ENCODE measurements around the gene ESYT1. TPM values are rescaled to one million over a fixed set of nuclear protein-coding genes. Genes with fewer than 3 reads are reported as not detected.

Gene ESYT1
- total and polyA plus RNA-seq, 9 of the 15 experiments (the other 6 are each of a cell fraction or from before 2014, with no cell fraction given): 132 to 420 (median 164) TPM

DNA sequence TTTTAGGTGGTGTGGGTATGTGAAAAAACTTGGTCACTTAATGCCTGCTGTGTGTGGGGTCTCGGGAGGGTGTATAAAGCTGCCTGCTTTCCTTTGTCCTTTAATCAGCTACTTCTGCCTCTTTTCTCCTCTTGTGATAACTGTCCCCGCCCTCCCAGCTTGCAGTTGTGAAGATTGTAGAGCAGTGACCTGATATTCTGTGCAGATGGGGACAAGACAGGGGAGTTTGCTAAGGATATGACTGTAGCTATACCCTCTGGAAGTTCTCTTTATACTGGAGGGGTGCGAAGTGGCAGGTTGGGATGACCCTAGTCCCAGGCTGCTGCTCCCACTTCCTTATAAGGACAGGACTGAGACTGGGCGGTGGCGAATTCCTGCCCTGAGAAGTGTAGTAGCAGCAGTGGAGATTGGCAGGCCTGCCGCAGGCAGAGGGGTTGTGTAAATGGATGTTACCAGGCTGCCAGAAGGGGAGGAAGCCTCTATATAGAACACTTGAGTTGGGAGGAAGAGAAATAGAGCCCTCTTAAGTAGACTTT lies 30.9 kb downstream of the ESYT1 start (continued):
- TF ChIP-seq MYNN (IDR thresholded peaks at IDR 0.05): peak; percentile 41; the same call in 1 of the 2 replicates
- TF ChIP-seq MYNN (CRISPR knock-in tag; IDR thresholded peaks at IDR 0.05): no peak
- no peak for TF ChIP-seq POLR3A (IDR thresholded peaks at IDR 0.05; ENCODE audit: borderline replicate concordance, extremely low read depth, insufficient read depth, insufficient read length)
- TF ChIP-seq SRF (CRISPR knock-in tag; IDR thresholded peaks at IDR 0.05): peak; percentile 58 to 97; a peak in 3 of 4 replicates
- TF ChIP-seq ZKSCAN8 (CRISPR knock-in tag; IDR thresholded peaks at IDR 0.05): no peak
- no peak for TF ChIP-seq PHF20 (IDR thresholded peaks at IDR 0.05; ENCODE audit: partially characterized antibody)
- TF ChIP-seq CBFA2T2 (conservative IDR thresholded peaks at IDR 0.05): no peak
- TF ChIP-seq ZNF354B (CRISPR knock-in tag; IDR thresholded peaks at IDR 0.05): no peak
- TF ChIP-seq, protein P1, sequence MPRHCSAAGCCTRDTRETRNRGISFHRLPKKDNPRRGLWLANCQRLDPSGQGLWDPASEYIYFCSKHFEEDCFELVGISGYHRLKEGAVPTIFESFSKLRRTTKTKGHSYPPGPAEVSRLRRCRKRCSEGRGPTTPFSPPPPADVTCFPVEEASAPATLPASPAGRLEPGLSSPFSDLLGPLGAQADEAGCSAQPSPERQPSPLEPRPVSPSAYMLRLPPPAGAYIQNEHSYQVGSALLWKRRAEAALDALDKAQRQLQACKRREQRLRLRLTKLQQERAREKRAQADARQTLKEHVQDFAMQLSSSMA (CRISPR knock-in tag; IDR thresholded peaks at IDR 0.05): no peak
- TF ChIP-seq, protein P2, sequence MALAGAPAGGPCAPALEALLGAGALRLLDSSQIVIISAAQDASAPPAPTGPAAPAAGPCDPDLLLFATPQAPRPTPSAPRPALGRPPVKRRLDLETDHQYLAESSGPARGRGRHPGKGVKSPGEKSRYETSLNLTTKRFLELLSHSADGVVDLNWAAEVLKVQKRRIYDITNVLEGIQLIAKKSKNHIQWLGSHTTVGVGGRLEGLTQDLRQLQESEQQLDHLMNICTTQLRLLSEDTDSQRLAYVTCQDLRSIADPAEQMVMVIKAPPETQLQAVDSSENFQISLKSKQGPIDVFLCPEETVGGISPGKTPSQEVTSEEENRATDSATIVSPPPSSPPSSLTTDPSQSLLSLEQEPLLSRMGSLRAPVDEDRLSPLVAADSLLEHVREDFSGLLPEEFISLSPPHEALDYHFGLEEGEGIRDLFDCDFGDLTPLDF (CRISPR knock-in tag; IDR thresholded peaks at IDR 0.05): 0 out of 2 replicates have a peak, but pooled peaks have one; percentile 1
- TF ChIP-seq, protein P3, sequence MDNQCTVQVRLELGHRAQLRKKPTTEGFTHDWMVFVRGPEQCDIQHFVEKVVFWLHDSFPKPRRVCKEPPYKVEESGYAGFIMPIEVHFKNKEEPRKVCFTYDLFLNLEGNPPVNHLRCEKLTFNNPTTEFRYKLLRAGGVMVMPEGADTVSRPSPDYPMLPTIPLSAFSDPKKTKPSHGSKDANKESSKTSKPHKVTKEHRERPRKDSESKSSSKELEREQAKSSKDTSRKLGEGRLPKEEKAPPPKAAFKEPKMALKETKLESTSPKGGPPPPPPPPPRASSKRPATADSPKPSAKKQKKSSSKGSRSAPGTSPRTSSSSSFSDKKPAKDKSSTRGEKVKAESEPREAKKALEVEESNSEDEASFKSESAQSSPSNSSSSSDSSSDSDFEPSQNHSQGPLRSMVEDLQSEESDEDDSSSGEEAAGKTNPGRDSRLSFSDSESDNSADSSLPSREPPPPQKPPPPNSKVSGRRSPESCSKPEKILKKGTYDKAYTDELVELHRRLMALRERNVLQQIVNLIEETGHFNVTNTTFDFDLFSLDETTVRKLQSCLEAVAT (IDR thresholded peaks at IDR 0.05): peak in 1 of 2 experiments; percentile 49; a peak in 2 of 4 replicates
- no peak for TF ChIP-seq FOSL1 (tag; conservative IDR thresholded peaks at IDR 0.05)
- TF ChIP-seq MEF2A (IDR thresholded peaks at IDR 0.05; ENCODE audit: control insufficient read depth, low read depth, low read length): no peak
- TF ChIP-seq FOXJ3 (CRISPR knock-in tag; IDR thresholded peaks at IDR 0.05): no peak
- TF ChIP-seq, protein P4, sequence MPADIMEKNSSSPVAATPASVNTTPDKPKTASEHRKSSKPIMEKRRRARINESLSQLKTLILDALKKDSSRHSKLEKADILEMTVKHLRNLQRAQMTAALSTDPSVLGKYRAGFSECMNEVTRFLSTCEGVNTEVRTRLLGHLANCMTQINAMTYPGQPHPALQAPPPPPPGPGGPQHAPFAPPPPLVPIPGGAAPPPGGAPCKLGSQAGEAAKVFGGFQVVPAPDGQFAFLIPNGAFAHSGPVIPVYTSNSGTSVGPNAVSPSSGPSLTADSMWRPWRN (IDR thresholded peaks at IDR 0.05; ENCODE audit: low read depth): no peak
- TF ChIP-seq, protein P5, sequence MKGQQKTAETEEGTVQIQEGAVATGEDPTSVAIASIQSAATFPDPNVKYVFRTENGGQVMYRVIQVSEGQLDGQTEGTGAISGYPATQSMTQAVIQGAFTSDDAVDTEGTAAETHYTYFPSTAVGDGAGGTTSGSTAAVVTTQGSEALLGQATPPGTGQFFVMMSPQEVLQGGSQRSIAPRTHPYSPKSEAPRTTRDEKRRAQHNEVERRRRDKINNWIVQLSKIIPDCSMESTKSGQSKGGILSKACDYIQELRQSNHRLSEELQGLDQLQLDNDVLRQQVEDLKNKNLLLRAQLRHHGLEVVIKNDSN (CRISPR knock-in tag; IDR thresholded peaks at IDR 0.05): no peak
- TF ChIP-seq GABPA (tag; conservative IDR thresholded peaks at IDR 0.05; ENCODE audit: low read depth): peak; percentile 21; the same call in 1 of the 2 replicates
- no peak for TF ChIP-seq ZNF436 (CRISPR knock-in tag; IDR thresholded peaks at IDR 0.05)
- no peak for TF ChIP-seq FOXP1 (CRISPR knock-in tag; IDR thresholded peaks at IDR 0.05)
- no peak for TF ChIP-seq PCBP2 (IDR thresholded peaks at IDR 0.05; ENCODE audit: low read depth, low read length, poor library complexity, severe bottlenecking)
- TF ChIP-seq POLR2AphosphoS5 (IDR thresholded peaks at IDR 0.05; ENCODE audit: control insufficient read depth, insufficient read depth, low read depth, low read length): peak; percentile 27; the same call in 1 of the 2 replicates
- TF ChIP-seq, protein P6, sequence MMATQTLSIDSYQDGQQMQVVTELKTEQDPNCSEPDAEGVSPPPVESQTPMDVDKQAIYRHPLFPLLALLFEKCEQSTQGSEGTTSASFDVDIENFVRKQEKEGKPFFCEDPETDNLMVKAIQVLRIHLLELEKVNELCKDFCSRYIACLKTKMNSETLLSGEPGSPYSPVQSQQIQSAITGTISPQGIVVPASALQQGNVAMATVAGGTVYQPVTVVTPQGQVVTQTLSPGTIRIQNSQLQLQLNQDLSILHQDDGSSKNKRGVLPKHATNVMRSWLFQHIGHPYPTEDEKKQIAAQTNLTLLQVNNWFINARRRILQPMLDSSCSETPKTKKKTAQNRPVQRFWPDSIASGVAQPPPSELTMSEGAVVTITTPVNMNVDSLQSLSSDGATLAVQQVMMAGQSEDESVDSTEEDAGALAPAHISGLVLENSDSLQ (IDR thresholded peaks at IDR 0.05): peak; percentile 85
- TF ChIP-seq ZFP36 (IDR thresholded peaks at IDR 0.05; ENCODE audit: low read depth, low read length, partially characterized antibody): no peak
- peak; percentile 10; the same call in 1 of the 2 replicates for TF ChIP-seq SP1 (CRISPR knock-in tag; IDR thresholded peaks at IDR 0.05)

Data from K562 (cell line).